Progenitor cell of endocrine pancreas (in vitro differentiated cells): ENCODE data around the gene ZBTB12. TPM values are rescaled to one million over a fixed set of nuclear protein-coding genes. Genes with fewer than 3 reads are reported as not detected.
A peak's percentile ranks its signal among the peaks of the same experiment; 100 is the strongest.

ENCODE experiments used
- DNase-seq: peaks from one replicate; pipeline ENCODE4 v3.0.0; 2021; ENCODE audit warnings: low spot score; ENCODE audit not compliant: unreplicated experiment
- H3K27ac Mint-ChIP-seq: 2 replicates; pipeline ENCODE4 v1.8.0; 2021; ENCODE audit warnings: mild to moderate bottlenecking, moderate library complexity, mixed read lengths
- H3K27me3 Mint-ChIP-seq: 2 replicates; pipeline ENCODE4 v1.8.0; 2021; ENCODE audit warnings: mixed read lengths
- H3K36me3 Mint-ChIP-seq: 2 replicates; pipeline ENCODE4 v1.8.0; 2022; ENCODE audit warnings: mixed read lengths; ENCODE audit not compliant: insufficient read depth
- H3K4me1 Mint-ChIP-seq: 2 replicates; pipeline ENCODE4 v1.8.0; 2021; ENCODE audit warnings: low read depth, mixed read lengths
- H3K4me3 Mint-ChIP-seq: 2 replicates; pipeline ENCODE4 v1.8.0; 2021; ENCODE audit warnings: low read depth, mild to moderate bottlenecking, moderate library complexity, mixed read lengths
- H3K9me3 Mint-ChIP-seq: 2 replicates; pipeline ENCODE4 v1.8.0; 2021; ENCODE audit warnings: low read depth, mixed read lengths
- total RNA-seq: library from RNA; stranded (reverse); gene quantifications from 2 replicates; pipeline ENCODE4 v1.2.1, GENCODE V29; 2021
- TF ChIP-seq, protein P1 (sequence below): fragments of 200-600 bp; sonication (generic); IDR thresholded peaks from one replicate; pipeline ENCODE4 v1.5.0; 2021; ENCODE audit warnings: antibody characterized with exemption, mild to moderate bottlenecking; ENCODE audit not compliant: unreplicated experiment

The ZBTB12 gene
- total RNA-seq, 1 donor from 2014 or later = 55.5 TPM

DNA sequence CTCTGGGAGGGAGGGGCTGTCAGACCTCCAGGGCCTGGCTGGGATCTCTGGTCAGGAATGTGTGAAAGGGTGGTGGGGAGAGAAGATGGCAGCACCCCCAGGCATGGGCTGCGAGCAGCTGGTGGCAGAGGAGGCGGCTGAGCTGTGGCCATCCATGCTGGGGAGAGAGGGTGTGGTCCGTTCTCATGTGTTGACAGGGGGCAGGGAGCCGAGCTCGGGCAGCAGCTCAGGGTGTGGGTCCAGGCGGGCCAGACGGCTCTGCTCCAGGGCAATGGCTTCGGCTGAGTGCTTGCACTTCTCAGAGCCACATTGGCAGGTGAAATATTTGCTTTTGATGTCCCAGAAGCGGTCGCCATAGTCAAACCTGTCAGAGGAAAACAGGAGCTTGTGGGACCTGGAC, 22.0 kb downstream of the ZBTB12 start:
- H3K4me1 Mint-ChIP-seq = peaks cover 17% of the 10 kb centered on the region
- H3K9me3 Mint-ChIP-seq = no peaks in the 10 kb centered on the region
- peaks cover 14% of the 10 kb centered on the region for H3K36me3 Mint-ChIP-seq
- TF ChIP-seq, protein P1, sequence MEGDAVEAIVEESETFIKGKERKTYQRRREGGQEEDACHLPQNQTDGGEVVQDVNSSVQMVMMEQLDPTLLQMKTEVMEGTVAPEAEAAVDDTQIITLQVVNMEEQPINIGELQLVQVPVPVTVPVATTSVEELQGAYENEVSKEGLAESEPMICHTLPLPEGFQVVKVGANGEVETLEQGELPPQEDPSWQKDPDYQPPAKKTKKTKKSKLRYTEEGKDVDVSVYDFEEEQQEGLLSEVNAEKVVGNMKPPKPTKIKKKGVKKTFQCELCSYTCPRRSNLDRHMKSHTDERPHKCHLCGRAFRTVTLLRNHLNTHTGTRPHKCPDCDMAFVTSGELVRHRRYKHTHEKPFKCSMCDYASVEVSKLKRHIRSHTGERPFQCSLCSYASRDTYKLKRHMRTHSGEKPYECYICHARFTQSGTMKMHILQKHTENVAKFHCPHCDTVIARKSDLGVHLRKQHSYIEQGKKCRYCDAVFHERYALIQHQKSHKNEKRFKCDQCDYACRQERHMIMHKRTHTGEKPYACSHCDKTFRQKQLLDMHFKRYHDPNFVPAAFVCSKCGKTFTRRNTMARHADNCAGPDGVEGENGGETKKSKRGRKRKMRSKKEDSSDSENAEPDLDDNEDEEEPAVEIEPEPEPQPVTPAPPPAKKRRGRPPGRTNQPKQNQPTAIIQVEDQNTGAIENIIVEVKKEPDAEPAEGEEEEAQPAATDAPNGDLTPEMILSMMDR = no peak
- no peaks in the 10 kb centered on the region for H3K27me3 Mint-ChIP-seq
- no peak overlapping the region for H3K4me3 Mint-ChIP-seq
- no peak for DNase-seq
- H3K27ac Mint-ChIP-seq = no peak overlapping the region

DNA sequence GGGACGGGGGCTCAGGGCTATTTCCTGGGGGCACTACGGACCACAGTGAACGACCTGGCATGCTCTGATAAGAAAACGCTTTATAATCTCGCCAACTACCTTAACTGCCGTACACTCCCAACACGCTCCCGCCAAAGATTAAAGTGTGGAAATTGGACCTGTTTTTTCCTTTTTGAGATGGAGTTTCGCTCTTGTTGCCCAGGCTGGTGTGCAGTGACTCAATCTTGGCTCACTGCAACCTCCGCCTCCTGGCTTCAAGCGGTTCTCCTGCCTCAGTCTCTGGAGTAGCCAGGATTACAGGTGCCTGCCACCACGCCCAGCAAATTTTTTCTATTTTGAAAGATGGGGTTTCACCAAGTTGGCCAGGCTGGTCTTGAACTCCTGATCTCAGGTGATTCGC, 22.7 kb downstream of the ZBTB12 start:
- no peak overlapping the region for H3K4me3 Mint-ChIP-seq
- TF ChIP-seq, protein P1 = no peak
- peak overlapping the region; percentile 57 for H3K27ac Mint-ChIP-seq
- DNase-seq = no peak
- no peaks in the 10 kb centered on the region for H3K9me3 Mint-ChIP-seq
- H3K36me3 Mint-ChIP-seq = peaks cover 14% of the 10 kb centered on the region
- H3K4me1 Mint-ChIP-seq = peaks cover 17% of the 10 kb centered on the region
- H3K27me3 Mint-ChIP-seq = no peaks in the 10 kb centered on the region

DNA sequence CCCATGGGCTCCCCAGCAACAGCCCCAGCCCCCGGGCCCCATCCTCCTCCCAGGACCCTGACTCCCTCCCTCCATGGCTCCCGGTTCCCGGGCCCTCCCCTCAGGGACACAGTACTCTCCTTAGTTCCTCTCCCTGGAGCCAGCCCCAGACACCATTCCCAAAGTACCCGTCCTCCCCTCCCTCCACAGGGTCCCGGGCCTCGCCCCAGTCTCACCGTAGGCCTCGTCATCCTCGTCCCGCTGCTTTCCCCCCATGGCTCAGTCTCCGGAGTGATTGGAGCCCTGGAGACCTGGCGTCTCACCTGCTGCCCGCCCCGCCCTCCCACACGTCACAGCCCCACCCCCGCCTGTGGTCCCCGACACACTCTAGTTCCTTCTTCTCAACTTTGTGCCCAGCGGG, 23.2 kb downstream of the ZBTB12 start, which contains the start of gene SLC44A4:
TSS of gene SLC44A4 (minus strand) at position 272 of the 400 bp plus-strand sequence. CDS start at position 255, 17 bp downstream.
- H3K4me1 Mint-ChIP-seq = peaks cover 17% of the 10 kb centered on the region
- no peaks in the 10 kb centered on the region for H3K27me3 Mint-ChIP-seq
- peak within 1 kb of the TSS; percentile 60 for H3K4me3 Mint-ChIP-seq
- peaks cover 14% of the 10 kb centered on the region for H3K36me3 Mint-ChIP-seq
- H3K27ac Mint-ChIP-seq = peak within 1 kb of the TSS; percentile 91
- TF ChIP-seq, protein P1 = no peak
- DNase-seq = no peak
- no peaks in the 10 kb centered on the region for H3K9me3 Mint-ChIP-seq

DNA sequence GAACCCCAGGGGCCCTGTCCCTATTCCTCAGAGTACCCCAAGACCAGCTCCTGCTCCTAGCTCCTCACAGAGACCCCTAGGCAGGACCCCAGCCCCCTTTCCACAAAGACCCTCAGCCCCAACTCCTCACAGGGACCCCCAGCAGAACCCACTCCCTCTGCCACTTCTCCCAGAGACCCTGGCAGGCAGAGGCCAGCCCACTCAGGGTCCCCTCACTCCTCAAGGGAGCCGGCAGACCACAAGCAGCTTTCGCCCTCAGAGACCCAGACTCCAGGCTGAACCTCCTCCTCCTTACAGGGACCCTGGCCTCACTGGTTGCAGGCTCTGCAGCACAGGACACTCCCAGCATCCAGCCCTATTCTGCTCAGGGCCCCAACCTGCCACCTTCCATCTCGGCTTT, 23.7 kb downstream of the ZBTB12 start:
- Mint-ChIP-seq H3K27ac (peak overlapping the region; percentile 91), H3K27me3 (no peaks in the 10 kb centered on the region), H3K36me3 (peaks cover 14% of the 10 kb centered on the region), H3K9me3 (no peaks in the 10 kb centered on the region), H3K4me3 (peak overlapping the region; percentile 60), H3K4me1 (peaks cover 17% of the 10 kb centered on the region)
- TF ChIP-seq, protein P1 = no peak
- DNase-seq = no peak

DNA sequence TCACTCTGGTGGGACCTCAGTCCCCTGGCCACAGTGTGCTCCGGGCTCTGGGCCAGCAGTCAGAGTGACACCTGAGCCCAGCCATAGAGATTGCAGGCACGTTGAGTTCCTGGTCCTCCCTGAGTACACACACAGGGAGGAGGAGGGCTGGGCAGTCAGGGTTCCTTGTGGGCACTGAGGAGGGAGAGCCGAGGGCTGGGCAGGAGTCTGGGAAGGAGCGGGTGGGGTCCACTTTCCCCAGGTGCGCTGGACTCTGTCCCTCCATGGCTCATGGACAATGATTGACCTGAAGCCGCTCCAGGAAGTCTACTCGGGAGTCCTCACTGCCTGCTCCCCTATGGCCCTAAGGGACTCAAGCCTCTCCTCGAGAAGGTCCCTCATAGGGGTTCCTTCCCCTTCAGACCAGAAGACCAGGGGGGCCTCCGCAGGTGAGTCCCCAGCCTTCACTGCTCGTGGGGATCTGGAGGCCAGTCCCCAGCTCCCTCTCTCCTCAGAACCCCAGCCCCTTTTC, 24.2 kb downstream of the ZBTB12 start:
- Mint-ChIP-seq H3K27ac (peak overlapping the region; percentile 91), H3K4me3 (peak overlapping the region; percentile 60), H3K36me3 (peaks cover 14% of the 10 kb centered on the region), H3K9me3 (no peaks in the 10 kb centered on the region), H3K27me3 (no peaks in the 10 kb centered on the region), H3K4me1 (peaks cover 17% of the 10 kb centered on the region)
- TF ChIP-seq, protein P1 = no peak
- DNase-seq = no peak
